Tibial artery (tissue), 4 donors: Measurements from ENCODE around the gene RNU6-7.

Source experiments
- DNase-seq, 2 donors: peaks; one replicate each; pipeline ENCODE4 v3.0.0-alpha.2; 2019
- H3K27ac ChIP-seq, 2 donors: fragments of 200-600 bp; sonication (generic) in 1 of 2; 1 replicate in 1 of 2; 2 replicates in 1 of 2; pipeline ENCODE4 v1.5.1; 2018 to 2019; ENCODE audit warnings: mild to moderate bottlenecking in 1 of 2
- H3K27me3 ChIP-seq, 2 donors: fragments of 200-600 bp; sonication (generic) in 1 of 2; one replicate each; pipeline versions ENCODE4 v1.5.1 to v1.6.0; 2016 to 2019
- H3K36me3 ChIP-seq, 3 donors: fragments of 200-600 bp; sonication (generic) in 2 of 3; one replicate each; pipeline ENCODE4 v1.5.1; 2016 to 2019; ENCODE audit warnings: mild to moderate bottlenecking in 2 of 3
- H3K4me1 ChIP-seq, 4 donors: fragments of 200-600 bp; sonication (generic) in 2 of 4; 1 replicate in 3 of 4; 2 replicates in 1 of 4; pipeline ENCODE4 v1.5.1; 2016 to 2019
- H3K4me3 ChIP-seq, 2 donors: fragments of 200-600 bp; sonication (generic) in 1 of 2; 1 replicate in 1 of 2; 2 replicates in 1 of 2; pipeline ENCODE4 v1.5.1; 2018 to 2019; ENCODE audit warnings: mild to moderate bottlenecking in 2 of 2
- H3K9me3 ChIP-seq, 3 donors: fragments of 200-600 bp; sonication (generic) in 1 of 3; one replicate each; pipeline ENCODE4 v1.5.1; 2016 to 2019
- intact Hi-C: fragments of 100-400 bp; cut with DNase I; formaldehyde crosslinking; loops from one replicate; pipeline ENCODE4 v1.15.0; 2023; ENCODE audit warnings: low total_unique reads
- TF ChIP-seq, protein P1 (sequence below), 2 experiments: fragments of 200-600 bp in 1 of 2; fragments of 450-650 bp in 1 of 2; IDR thresholded peaks; one replicate each; pipeline ENCODE4 v1.5.1; 2017 to 2019; ENCODE audit warnings: antibody characterized with exemption in 2 of 2, mild to moderate bottlenecking in 1 of 2, moderate library complexity in 1 of 2

Gene RNU6-7

GRCh38 chr14:32171469-32171868 lies 30.4 kb upstream of the RNU6-7 start:
- no peak for DNase-seq
- H3K36me3 ChIP-seq, result no peaks in the 10 kb centered on the region
- H3K9me3 ChIP-seq, result no peaks in the 10 kb centered on the region
- intact Hi-C loops, result no loop called here
- H3K27ac ChIP-seq, result no peak overlapping the region
- no peaks in the 10 kb centered on the region for H3K27me3 ChIP-seq
- H3K4me3 ChIP-seq, result no peak overlapping the region
- no peaks in the 10 kb centered on the region for H3K4me1 ChIP-seq
- TF ChIP-seq, protein P1, sequence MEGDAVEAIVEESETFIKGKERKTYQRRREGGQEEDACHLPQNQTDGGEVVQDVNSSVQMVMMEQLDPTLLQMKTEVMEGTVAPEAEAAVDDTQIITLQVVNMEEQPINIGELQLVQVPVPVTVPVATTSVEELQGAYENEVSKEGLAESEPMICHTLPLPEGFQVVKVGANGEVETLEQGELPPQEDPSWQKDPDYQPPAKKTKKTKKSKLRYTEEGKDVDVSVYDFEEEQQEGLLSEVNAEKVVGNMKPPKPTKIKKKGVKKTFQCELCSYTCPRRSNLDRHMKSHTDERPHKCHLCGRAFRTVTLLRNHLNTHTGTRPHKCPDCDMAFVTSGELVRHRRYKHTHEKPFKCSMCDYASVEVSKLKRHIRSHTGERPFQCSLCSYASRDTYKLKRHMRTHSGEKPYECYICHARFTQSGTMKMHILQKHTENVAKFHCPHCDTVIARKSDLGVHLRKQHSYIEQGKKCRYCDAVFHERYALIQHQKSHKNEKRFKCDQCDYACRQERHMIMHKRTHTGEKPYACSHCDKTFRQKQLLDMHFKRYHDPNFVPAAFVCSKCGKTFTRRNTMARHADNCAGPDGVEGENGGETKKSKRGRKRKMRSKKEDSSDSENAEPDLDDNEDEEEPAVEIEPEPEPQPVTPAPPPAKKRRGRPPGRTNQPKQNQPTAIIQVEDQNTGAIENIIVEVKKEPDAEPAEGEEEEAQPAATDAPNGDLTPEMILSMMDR (IDR thresholded peaks at IDR 0.05), result no peak

DNA sequence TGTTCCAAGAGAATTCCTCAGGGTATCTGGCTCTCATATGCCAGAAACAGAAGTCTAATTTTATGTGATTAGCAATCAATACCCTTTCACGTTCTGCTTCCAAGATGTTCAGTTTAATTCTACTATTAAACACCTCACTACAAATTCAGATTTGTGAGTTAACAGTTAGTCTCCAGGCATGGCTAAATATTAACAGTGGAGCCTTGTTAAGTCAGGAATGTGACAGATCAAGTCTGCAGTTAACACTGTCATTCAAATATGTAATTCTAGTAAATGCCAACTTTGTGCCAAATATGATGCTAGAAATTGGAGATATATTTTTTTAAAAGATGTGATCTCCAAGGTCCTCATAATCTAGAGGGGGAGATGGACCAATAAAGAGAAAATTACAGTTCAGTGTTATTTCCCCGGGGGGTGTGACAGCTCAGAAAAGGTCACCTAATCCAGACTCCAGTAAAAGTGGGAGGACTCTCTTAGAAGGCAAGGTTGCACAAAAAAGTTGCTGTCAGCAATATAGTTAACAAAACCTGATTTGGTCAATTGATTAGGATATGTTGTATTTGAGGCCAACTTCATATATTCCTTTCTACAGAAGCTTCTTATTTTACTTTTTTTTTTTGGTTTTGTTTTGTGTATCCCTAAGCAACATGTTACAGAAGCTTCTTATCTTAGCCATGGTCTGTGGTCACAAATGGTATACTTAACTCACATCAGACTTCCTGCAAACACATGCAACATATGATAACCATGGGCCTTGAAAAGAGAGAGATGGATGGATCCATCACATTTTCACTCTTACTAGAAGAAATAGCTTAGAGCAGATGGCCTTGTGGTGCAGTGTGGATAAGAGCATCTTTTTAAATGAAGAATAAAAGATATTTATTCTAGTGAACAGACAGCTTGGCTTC lies 18.4 kb upstream of the RNU6-7 start:
- no peak overlapping the region for H3K4me3 ChIP-seq
- no peaks in the 10 kb centered on the region for H3K4me1 ChIP-seq
- H3K36me3 ChIP-seq, result no peaks in the 10 kb centered on the region
- H3K27ac ChIP-seq, result no peak overlapping the region
- TF ChIP-seq, protein P1 (IDR thresholded peaks at IDR 0.05), result no peak
- peaks cover 0 to 7% (median 6%) of the 10 kb centered on the region in 3 donors for H3K9me3 ChIP-seq
- DNase-seq, result no peak
- intact Hi-C loops, result no loop called here
- no peaks in the 10 kb centered on the region for H3K27me3 ChIP-seq

GRCh38 chr14:32185097-32185496 lies 16.7 kb upstream of the RNU6-7 start:
- Histone ChIP-seq H3K27ac (no peak overlapping the region), H3K4me1 (no peaks in the 10 kb centered on the region), H3K9me3 (peaks cover 0 to 6% (median 3%) of the 10 kb centered on the region in 3 donors), H3K4me3 (no peak overlapping the region), H3K36me3 (no peaks in the 10 kb centered on the region), H3K27me3 (no peaks in the 10 kb centered on the region)
- TF ChIP-seq, protein P1 (IDR thresholded peaks at IDR 0.05), result no peak
- intact Hi-C loops, result no loop called here
- DNase-seq, result no peak

DNA sequence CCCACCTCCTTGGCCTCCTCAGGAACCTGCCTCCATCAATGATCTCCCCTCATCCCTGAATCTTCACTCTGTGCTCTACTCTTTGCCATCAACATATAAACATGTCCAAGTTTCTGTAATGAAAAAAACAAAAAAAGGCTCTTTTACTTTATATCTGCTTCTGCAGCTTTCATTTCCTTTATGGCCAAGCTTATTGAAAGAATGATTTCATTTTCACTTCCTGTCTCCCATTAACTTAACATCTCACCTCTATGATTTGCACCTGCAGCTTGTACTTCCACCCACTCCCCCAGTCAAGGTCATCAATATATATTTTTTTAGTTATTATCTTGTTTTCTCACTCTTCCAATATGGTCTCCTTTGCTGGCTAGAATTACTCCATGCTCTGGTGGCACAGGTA lies 15.6 kb upstream of the RNU6-7 start:
- Histone ChIP-seq H3K27me3 (no peaks in the 10 kb centered on the region), H3K4me3 (no peak overlapping the region), H3K9me3 (peaks cover 0 to 6% (median 3%) of the 10 kb centered on the region in 3 donors), H3K36me3 (no peaks in the 10 kb centered on the region), H3K27ac (no peak overlapping the region), H3K4me1 (no peaks in the 10 kb centered on the region)
- no peak for DNase-seq
- TF ChIP-seq, protein P1 (IDR thresholded peaks at IDR 0.05), result no peak
- intact Hi-C loops, result no loop called here

GRCh38 chr14:32189811-32190210 lies 12.0 kb upstream of the RNU6-7 start:
- H3K27ac ChIP-seq, result no peak overlapping the region

More at GRCh38 chr14:32189811-32190210, 12.0 kb upstream of the RNU6-7 start:
- H3K9me3 ChIP-seq, result peaks cover 0 to 6% (median 3%) of the 10 kb centered on the region in 3 donors
- no peaks in the 10 kb centered on the region for H3K4me1 ChIP-seq
- no peaks in the 10 kb centered on the region for H3K36me3 ChIP-seq
- H3K27me3 ChIP-seq, result no peaks in the 10 kb centered on the region
- no peak for DNase-seq
- intact Hi-C loops, result no loop called here
- no peak overlapping the region for H3K4me3 ChIP-seq
- TF ChIP-seq, protein P1 (IDR thresholded peaks at IDR 0.05), result no peak
